ENCODE data around the gene GPR101. TPM values are rescaled to one million over a fixed set of nuclear protein-coding genes. Genes with fewer than 3 reads are reported as not detected.

GPR101 gene
- total and polyA plus RNA-seq, 2 donors (not counting 1 experiment from before 2014, with no cell fraction given) = 0.07 TPM; not detected in 1

GRCh38 chrX:137067147-137067546 lies 33.4 kb upstream of the GPR101 start:
- no peaks in the 10 kb centered on the region for H3K9me3 Mint-ChIP-seq (ENCODE audit: insufficient read depth)
- H3K27me3 Mint-ChIP-seq = peaks cover 8% of the 10 kb centered on the region
- TF ChIP-seq CTCF (IDR thresholded peaks at IDR 0.05) (no peak), EZH2 (IDR thresholded peaks at IDR 0.05; ENCODE audit: borderline replicate concordance, insufficient read depth, low read depth, low read length, poor library complexity, severe bottlenecking) (no peak)
- ChIA-PET POLR2A (no interaction called here), CTCF (no interaction called here)
- Histone ChIP-seq H3K4me2 (replicated peaks; ENCODE audit: low read depth, low read length, poor library complexity, severe bottlenecking) (no peak overlapping the region), H3K4me3 (ENCODE audit: control extremely low read depth in 1 of 5, extremely low read depth in 1 of 5, insufficient read depth in 1 of 5, low read depth in 2 of 5, low read length in 4 of 5) (no peak overlapping the region), H3K79me2 (ENCODE audit: control insufficient read depth, insufficient read depth, low read length) (no peaks in the 10 kb centered on the region), H3K9ac (ENCODE audit: low read length) (no peak overlapping the region), H3K27me3 (replicated peaks in 1 of 4; ENCODE audit: control extremely low read depth in 1 of 4, control insufficient read depth in 3 of 4, insufficient read depth in 4 of 4, low read length in 3 of 4) (no peaks in the 10 kb centered on the region), H3K36me3 (replicated peaks in 1 of 2; ENCODE audit: control extremely low read depth in 1 of 2, control insufficient read depth in 1 of 2, extremely low read depth in 1 of 2, insufficient read depth in 2 of 2, low read length in 1 of 2) (no peaks in the 10 kb centered on the region), H3K4me1 (ENCODE audit: control insufficient read depth in 2 of 2, insufficient read depth in 2 of 2, low read length in 2 of 2) (no peaks in the 10 kb centered on the region), H3K9me3 (ENCODE audit: control extremely low read depth in 1 of 3, control insufficient read depth in 2 of 3, insufficient read depth in 1 of 3, low read length in 2 of 3) (no peaks in the 10 kb centered on the region), H3K27ac (ENCODE audit: low read length in 2 of 2) (no peak overlapping the region), H4K20me1 (ENCODE audit: control insufficient read depth, insufficient read depth, low read length, poor library complexity, severe bottlenecking) (no peaks in the 10 kb centered on the region), H2AFZ (ENCODE audit: insufficient read depth, low read depth, low read length, poor library complexity, severe bottlenecking) (no peak overlapping the region)
- DNase-seq = no peak
- H3K27ac Mint-ChIP-seq = no peak overlapping the region
- no peak for ATAC-seq (ENCODE audit: low read depth)
- no peaks in the 10 kb centered on the region for H3K4me1 Mint-ChIP-seq
- no CpG with 5 or more reads among the region's 2 CpGs for WGBS (ENCODE audit: insufficient coverage)
- no peak overlapping the region for H3K4me3 Mint-ChIP-seq
- intact Hi-C loops (cut with micrococcal nuclease) = no loop called here

- H3K27ac ChIP-seq (ENCODE audit: low read length in 2 of 2) = no peak overlapping the region
- Mint-ChIP-seq H3K27ac (no peak overlapping the region), H3K4me1 (no peaks in the 10 kb centered on the region), H3K27me3 (peaks cover 11% of the 10 kb centered on the region), H3K4me3 (no peak overlapping the region), H3K9me3 (ENCODE audit: insufficient read depth) (no peaks in the 10 kb centered on the region)
- intact Hi-C loops (cut with micrococcal nuclease) = no loop called here
- H3K9ac ChIP-seq (ENCODE audit: low read length) = no peak overlapping the region
- H3K27me3 ChIP-seq (replicated peaks in 1 of 4; ENCODE audit: control extremely low read depth in 1 of 4, control insufficient read depth in 3 of 4, insufficient read depth in 4 of 4, low read length in 3 of 4) = no peaks in the 10 kb centered on the region
- no CpG with 5 or more reads among the region's 4 CpGs for WGBS (ENCODE audit: insufficient coverage)
- H4K20me1 ChIP-seq (ENCODE audit: control insufficient read depth, insufficient read depth, low read length, poor library complexity, severe bottlenecking) = no peaks in the 10 kb centered on the region
- H3K4me3 ChIP-seq (ENCODE audit: control extremely low read depth in 1 of 5, extremely low read depth in 1 of 5, insufficient read depth in 1 of 5, low read depth in 2 of 5, low read length in 4 of 5) = no peak overlapping the region
- no peaks in the 10 kb centered on the region for H3K79me2 ChIP-seq (ENCODE audit: control insufficient read depth, insufficient read depth, low read length)
- DNase-seq (no peak), ATAC-seq (ENCODE audit: low read depth) (no peak)
- no peaks in the 10 kb centered on the region for H3K9me3 ChIP-seq (ENCODE audit: control extremely low read depth in 1 of 3, control insufficient read depth in 2 of 3, insufficient read depth in 1 of 3, low read length in 2 of 3)
- TF ChIP-seq EZH2 (IDR thresholded peaks at IDR 0.05; ENCODE audit: borderline replicate concordance, insufficient read depth, low read depth, low read length, poor library complexity, severe bottlenecking) (no peak), CTCF (IDR thresholded peaks at IDR 0.05) (no peak)
- ChIA-PET CTCF (no interaction called here), POLR2A (no interaction called here)
- no peak overlapping the region for H2AFZ ChIP-seq (ENCODE audit: insufficient read depth, low read depth, low read length, poor library complexity, severe bottlenecking)
- H3K36me3 ChIP-seq (replicated peaks in 1 of 2; ENCODE audit: control extremely low read depth in 1 of 2, control insufficient read depth in 1 of 2, extremely low read depth in 1 of 2, insufficient read depth in 2 of 2, low read length in 1 of 2) = no peaks in the 10 kb centered on the region
- no peak overlapping the region for H3K4me2 ChIP-seq (replicated peaks; ENCODE audit: low read depth, low read length, poor library complexity, severe bottlenecking)
- no peaks in the 10 kb centered on the region for H3K4me1 ChIP-seq (ENCODE audit: control insufficient read depth in 2 of 2, insufficient read depth in 2 of 2, low read length in 2 of 2)
These were observed 29.3 kb upstream of the GPR101 start for GRCh38 chrX:137062915-137063617.
